H7 (cell line): ENCODE measurements around the gene SHROOM1. TPM values are rescaled to one million over a fixed set of nuclear protein-coding genes. Genes with fewer than 3 reads are reported as not detected.
A peak's percentile ranks its signal among the peaks of the same experiment; 100 is the strongest.

Experiments used
- DNase-seq: peaks from one replicate; pipeline ENCODE4 v3.0.0; 2012
- H3K27me3 ChIP-seq: 2 replicates; pipeline ENCODE4 v1.6.0; 2011; ENCODE audit warnings: mild to moderate bottlenecking, low read length; ENCODE audit not compliant: control insufficient read depth, insufficient read depth
- H3K36me3 ChIP-seq: replicated peaks from 2 replicates; pipeline ENCODE4 v1.5.1; 2011; ENCODE audit warnings: low read length; ENCODE audit not compliant: control insufficient read depth, insufficient read depth
- H3K4me3 ChIP-seq: 2 replicates; pipeline ENCODE4 v1.5.1; 2011; ENCODE audit warnings: low read depth, mild to moderate bottlenecking, control low read depth, low read length, moderate library complexity; ENCODE audit not compliant: insufficient read depth
- total RNA-seq: library from RNA; depleted of rRNA; stranded (reverse); fragments of >200 nt; shearing (Covaris generic); gene quantifications from 2 replicates; pipeline ENCODE4 v1.2.3, GENCODE V29; 2014

Gene SHROOM1
- total RNA-seq, 1 experiment from 2014 or later: 1.3 TPM

- Histone ChIP-seq H3K36me3 (no peaks in the 10 kb centered on the region), H3K4me3 (no peak overlapping the region), H3K27me3 (no peaks in the 10 kb centered on the region)
- no peak for DNase-seq
Measured at GRCh38 chr5:132788990-132789886, 41.2 kb downstream of the SHROOM1 start.

DNA sequence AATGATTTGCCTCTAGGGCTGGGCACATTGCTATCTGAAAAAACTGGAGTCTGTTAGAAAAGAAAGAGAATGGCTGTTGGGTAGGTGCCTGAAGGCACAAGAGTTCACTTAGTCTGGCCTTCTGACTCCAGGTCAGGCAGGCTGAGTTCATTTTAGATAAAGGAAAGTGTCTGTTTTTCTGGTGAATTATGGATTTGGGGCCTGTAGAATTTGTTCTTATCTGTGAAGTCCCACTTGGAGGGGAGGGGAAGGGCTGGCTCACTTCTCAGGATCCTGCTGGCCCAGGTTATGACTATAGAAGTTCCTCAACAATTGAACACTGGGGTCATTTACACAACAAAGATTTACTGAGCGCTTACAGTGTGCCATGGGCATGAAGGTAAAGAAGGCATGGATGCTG is 41.9 kb downstream of the SHROOM1 start:
- no peak overlapping the region for H3K4me3 ChIP-seq
- DNase-seq: no peak
- H3K36me3 ChIP-seq: no peaks in the 10 kb centered on the region
- H3K27me3 ChIP-seq: no peaks in the 10 kb centered on the region

- DNase-seq: no peak
- no peak overlapping the region for H3K4me3 ChIP-seq
Measured at GRCh38 chr5:132787076-132787475, 43.4 kb downstream of the SHROOM1 start.

GRCh38 chr5:132785864-132786263 is 44.6 kb downstream of the SHROOM1 start:
- H3K27me3 ChIP-seq: peaks cover 4% of the 10 kb centered on the region; the same call in 1 of the 2 replicates
- no peak overlapping the region for H3K4me3 ChIP-seq
- no peaks in the 10 kb centered on the region for H3K36me3 ChIP-seq
- DNase-seq: no peak

More at GRCh38 chr5:132787076-132787475, 43.4 kb downstream of the SHROOM1 start:
- no peaks in the 10 kb centered on the region for H3K36me3 ChIP-seq
- peaks cover 2% of the 10 kb centered on the region; the same call in 1 of the 2 replicates for H3K27me3 ChIP-seq

DNA sequence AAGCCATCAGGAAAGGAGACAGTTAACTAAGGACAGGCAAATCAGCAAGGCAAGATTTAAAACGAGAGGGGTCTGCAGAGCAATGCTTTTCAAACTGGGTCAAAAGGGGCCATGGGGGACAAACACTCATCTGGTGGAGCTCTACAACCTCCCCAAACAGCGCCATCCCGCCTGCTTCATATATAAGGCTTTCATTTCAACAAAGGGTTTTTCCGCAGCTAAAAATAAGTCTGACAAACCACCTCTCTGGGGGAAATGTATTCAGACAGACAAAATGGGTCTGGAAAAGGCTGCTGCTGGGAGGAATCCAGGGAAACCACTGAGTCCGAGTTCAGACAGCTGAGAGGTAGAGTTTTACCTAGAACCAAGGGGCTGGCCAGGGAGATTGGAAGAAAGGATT is 45.1 kb downstream of the SHROOM1 start:
- Histone ChIP-seq H3K36me3 (no peaks in the 10 kb centered on the region), H3K4me3 (no peak overlapping the region), H3K27me3 (peaks cover 4% of the 10 kb centered on the region; the same call in 1 of the 2 replicates)
- DNase-seq: no peak

DNA sequence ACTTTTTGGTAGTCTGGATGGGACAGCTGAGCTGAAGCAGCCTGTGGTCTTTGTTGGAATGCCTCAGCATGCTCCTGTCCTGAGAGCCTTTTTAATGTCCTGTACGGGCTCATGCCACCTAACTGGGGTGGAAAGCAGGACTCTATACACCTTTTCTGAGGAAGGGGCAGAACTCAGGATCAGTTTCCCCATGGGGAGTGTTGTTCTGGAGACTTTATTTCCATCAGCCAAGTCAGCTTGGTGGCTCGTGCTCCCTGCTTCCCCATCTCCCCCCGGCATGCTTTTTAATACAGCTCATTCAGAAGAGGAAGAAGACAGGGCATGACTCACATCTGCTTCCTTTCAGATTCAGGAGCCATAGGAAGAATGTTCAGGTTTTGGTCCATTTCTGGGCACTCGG is 48.3 kb downstream of the SHROOM1 start:
- Histone ChIP-seq H3K4me3 (no peak overlapping the region), H3K27me3 (peaks cover 25% of the 10 kb centered on the region)
- DNase-seq: no peak

GRCh38 chr5:132781029-132781428 is 49.4 kb downstream of the SHROOM1 start:
- Histone ChIP-seq H3K4me3 (no peak overlapping the region), H3K27me3 (peaks cover 32% of the 10 kb centered on the region), H3K36me3 (no peaks in the 10 kb centered on the region)
- DNase-seq: no peak

More for the DNA sequence above, 48.3 kb downstream of the SHROOM1 start:
- H3K36me3 ChIP-seq: no peaks in the 10 kb centered on the region

DNA sequence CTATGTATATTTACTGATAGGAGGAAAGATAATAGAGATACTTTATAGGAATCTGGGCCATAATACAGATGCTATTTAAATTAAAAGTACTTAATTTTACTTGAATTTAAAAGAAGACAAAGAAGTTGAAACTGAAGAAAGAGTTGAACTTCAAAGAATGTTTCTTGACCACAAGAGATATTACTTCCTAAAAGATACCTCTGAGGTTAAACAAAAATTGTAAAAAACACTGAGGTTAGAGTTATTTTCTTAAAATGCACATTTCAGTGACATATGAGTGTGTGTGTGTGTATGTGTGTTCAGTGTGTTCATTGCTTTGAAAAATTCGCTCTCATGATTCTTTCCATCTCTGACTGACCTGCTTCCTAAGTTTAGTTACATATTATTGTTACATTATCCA is 49.9 kb downstream of the SHROOM1 start:
- Histone ChIP-seq H3K27me3 (peaks cover 35% of the 10 kb centered on the region), H3K4me3 (no peak overlapping the region), H3K36me3 (no peaks in the 10 kb centered on the region)
- no peak for DNase-seq

DNA sequence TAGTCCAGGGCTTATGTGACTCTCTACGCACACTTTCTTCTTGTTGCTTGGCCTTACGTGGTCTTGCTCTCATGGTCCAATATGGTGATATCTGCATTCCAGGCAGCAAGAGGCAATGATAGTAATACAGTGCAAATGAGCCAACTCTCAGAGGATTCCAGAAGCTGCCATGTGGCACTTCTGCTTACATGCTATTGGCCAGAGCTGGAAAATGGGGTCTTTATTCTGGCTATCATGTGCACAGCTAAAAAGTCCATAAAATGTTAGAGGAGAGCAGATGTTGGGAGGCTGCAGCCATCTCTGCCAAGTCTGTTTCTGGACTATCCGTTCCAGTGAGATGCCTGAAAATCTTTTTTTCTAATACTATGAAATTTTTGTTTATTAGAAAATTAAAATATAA is 50.5 kb downstream of the SHROOM1 start:
- H3K4me3 ChIP-seq: no peak overlapping the region
- DNase-seq: no peak
- no peaks in the 10 kb centered on the region for H3K36me3 ChIP-seq
- peaks cover 38% of the 10 kb centered on the region for H3K27me3 ChIP-seq

DNA sequence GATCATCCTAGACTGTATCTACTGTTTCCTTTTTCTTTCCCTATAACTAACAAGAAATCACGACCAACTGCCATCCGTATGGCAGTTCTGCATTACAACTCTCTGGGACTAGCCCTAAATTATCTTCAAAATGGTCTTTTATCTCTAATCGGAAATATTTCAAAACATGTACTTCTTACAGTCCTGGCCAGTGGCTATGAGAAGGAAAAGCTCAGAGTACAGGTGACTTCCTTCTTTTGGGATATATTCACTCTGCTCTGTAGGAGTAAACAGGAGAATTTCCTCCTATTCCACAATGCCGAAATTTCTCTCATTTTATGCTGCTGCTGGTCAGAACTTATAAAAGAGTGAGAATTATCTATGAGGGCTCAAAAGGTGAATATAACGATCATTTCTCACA is 51.6 kb downstream of the SHROOM1 start:
- Histone ChIP-seq H3K4me3 (no peak overlapping the region), H3K27me3 (peaks cover 38% of the 10 kb centered on the region)
- no peak for DNase-seq

GRCh38 chr5:132778129-132778528 is 52.3 kb downstream of the SHROOM1 start:
- peak; percentile 44 for DNase-seq
- Histone ChIP-seq H3K36me3 (no peaks in the 10 kb centered on the region), H3K4me3 (no peak overlapping the region), H3K27me3 (peaks cover 36% of the 10 kb centered on the region)

More for the DNA sequence above, 51.6 kb downstream of the SHROOM1 start:
- no peaks in the 10 kb centered on the region for H3K36me3 ChIP-seq

DNA sequence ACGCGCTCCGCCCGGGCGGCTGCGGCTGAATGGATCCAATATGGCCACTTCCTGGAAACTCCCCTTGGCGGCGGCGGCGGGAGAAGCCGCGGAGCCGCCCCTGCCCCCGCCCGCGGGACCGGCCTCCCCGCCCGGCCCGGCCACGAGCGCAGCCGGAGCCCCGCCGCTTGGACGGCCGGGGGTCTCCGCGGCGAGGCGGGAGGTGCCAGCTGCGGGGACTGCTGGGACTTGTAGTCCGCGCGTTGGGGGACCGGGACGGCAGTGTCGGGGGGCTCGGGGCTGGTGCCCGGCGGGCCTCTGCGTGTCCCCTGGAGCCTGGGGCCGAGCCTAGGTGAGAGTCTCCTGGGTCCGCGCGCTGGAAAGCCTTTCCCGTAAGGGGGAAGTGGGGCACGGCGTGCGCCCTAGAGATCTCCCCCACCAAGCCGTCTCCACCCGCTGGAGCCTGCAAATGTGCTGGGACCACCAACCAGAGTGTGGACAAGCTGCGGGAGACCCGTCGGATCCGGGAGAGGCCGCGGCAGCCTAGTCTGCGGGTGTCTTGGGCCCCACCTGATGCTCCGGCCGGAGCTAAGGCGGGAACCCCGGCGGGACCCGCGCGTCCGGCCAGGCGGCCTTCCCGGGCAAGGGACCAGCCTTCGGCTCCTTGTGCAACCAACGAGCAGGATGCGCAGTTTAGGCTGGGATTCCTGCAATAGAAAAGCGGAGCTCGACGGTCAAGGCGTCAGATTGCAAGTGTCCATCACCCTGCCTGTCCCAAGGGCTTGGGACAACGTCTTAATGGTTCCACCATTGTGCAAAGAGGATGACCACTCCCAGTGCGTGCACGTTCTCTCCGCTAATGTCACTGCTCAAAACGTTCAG is 53.0 kb downstream of the SHROOM1 start, which contains the start of gene SEPTIN8:
SEPTIN8 (minus strand) TSS at position 31 of the 861 bp plus-strand sequence. CDS start 102 bp downstream, outside the sequence.
- DNase-seq: peak; percentile 78
- peaks cover 36% of the 10 kb centered on the region for H3K27me3 ChIP-seq
- H3K36me3 ChIP-seq: no peaks in the 10 kb centered on the region
- peak within 1 kb of the TSS; percentile 63 for H3K4me3 ChIP-seq

DNA sequence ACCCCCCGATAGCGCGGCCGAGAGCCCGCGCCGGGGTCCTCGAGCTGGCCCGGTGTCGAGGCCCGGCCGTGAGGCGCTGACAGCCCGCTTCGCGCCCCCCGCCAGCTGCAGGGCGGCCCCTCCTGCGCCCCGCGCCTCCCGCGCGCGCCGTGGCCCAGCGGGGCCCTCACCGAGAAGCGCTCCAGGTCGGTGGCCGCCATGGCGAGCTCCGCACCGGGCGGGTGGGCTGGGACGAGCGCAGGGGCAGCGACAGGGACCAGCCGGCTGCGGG is 53.6 kb downstream of the SHROOM1 start:
- Histone ChIP-seq H3K27me3 (peaks cover 35% of the 10 kb centered on the region), H3K4me3 (peak overlapping the region; percentile 63), H3K36me3 (no peaks in the 10 kb centered on the region)
- DNase-seq: peak; percentile 87

DNA sequence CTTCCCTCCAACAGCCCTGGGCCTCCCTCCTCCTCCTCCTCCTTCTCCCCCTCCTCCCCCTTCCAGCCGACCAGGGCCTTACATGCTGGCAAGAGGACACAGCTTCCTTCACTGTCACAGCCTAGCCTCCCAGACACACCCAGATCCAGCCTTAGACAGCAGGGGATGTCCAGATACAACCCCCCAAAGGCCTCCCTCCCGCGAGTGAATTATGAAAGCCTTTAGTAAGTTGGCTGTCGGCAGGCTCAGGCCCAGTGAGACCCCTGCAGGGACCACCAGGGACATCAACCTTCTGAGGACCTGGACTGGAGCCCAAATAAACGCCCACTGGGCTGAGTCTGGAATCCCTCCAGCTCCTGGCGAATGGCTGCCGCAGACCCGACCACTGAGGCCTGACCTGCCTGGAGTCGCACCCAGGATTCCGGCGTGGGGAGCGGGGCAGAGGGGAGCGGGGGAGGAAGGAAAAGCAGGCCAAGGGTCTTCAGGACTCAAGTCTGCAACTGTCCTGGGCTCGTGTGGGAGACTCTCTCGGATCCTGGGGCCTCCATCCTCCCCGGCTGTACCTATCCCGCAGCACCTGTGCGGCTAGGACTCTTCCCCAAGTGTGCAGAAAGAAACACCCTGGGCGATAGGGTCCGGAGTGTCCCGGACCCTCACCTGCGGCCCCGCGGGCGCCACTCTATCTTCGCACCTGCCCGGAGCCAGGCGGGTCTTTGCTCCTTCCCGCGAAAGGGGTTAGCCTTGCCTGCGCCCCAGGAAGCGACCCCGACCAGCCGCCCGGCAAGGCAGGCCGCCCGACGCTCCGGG is 54.1 kb downstream of the SHROOM1 start:
- peak; percentile 69 for DNase-seq
- Histone ChIP-seq H3K4me3 (peak overlapping the region; percentile 63), H3K27me3 (peaks cover 34% of the 10 kb centered on the region)

More for the DNA sequence above, 54.1 kb downstream of the SHROOM1 start:
- H3K36me3 ChIP-seq: no peaks in the 10 kb centered on the region
